NCI-H748 treated with DMSO at 0.1 percent for 48 hours (cell line): ENCODE measurements around the gene GRB2.
A peak's percentile ranks its signal among the peaks of the same experiment; 100 is the strongest.

Experiments used
- DNase-seq: peaks from one replicate; lab custom pipeline; 2025; lab: John Stamatoyannopoulos, UW

Gene GRB2

GRCh38 chr17:75414488-75414887, 9.0 kb upstream of the GRB2 start:
- no peak for DNase-seq

GRCh38 chr17:75412455-75413317, 7.2 kb upstream of the GRB2 start:
- peak; percentile 64 for DNase-seq

GRCh38 chr17:75411328-75412067, 6.0 kb upstream of the GRB2 start:
- DNase-seq = no peak

GRCh38 chr17:75410141-75410540, 4.7 kb upstream of the GRB2 start:
- DNase-seq = no peak

GRCh38 chr17:75407655-75408352, 2.3 kb upstream of the GRB2 start:
- no peak for DNase-seq

- peak; percentile 20 for DNase-seq
Observed at GRCh38 chr17:75406222-75406615, 741 bp upstream of the GRB2 start.

- DNase-seq = peak; percentile 7
Observed at GRCh38 chr17:75404731-75405364, 630 bp downstream of the GRB2 start.

- DNase-seq = peak; percentile 10
Observed at GRCh38 chr17:75404223-75404730, 1.2 kb downstream of the GRB2 start.

GRCh38 chr17:75403131-75403530, 2.3 kb downstream of the GRB2 start:
- no peak for DNase-seq

- no peak for DNase-seq
Observed at GRCh38 chr17:75402026-75402425, 3.5 kb downstream of the GRB2 start.

GRCh38 chr17:75400326-75400939, 5.0 kb downstream of the GRB2 start:
- DNase-seq = no peak

- DNase-seq = no peak
Observed at GRCh38 chr17:75398279-75398678, 7.2 kb downstream of the GRB2 start.

GRCh38 chr17:75397217-75397616, 8.3 kb downstream of the GRB2 start:
- no peak for DNase-seq

- DNase-seq = no peak
Observed at GRCh38 chr17:75396796-75397195, 8.7 kb downstream of the GRB2 start.

- no peak for DNase-seq
Observed at GRCh38 chr17:75396025-75396424, 9.5 kb downstream of the GRB2 start.

GRCh38 chr17:75394332-75394918, 11.1 kb downstream of the GRB2 start:
- DNase-seq = peak; percentile 29

GRCh38 chr17:75393523-75394331, 11.8 kb downstream of the GRB2 start:
- peak; percentile 87 for DNase-seq

- no peak for DNase-seq
Observed at GRCh38 chr17:75392559-75392958, 12.9 kb downstream of the GRB2 start.

GRCh38 chr17:75390982-75391381, 14.5 kb downstream of the GRB2 start:
- no peak for DNase-seq

GRCh38 chr17:75388476-75389030, 16.9 kb downstream of the GRB2 start:
- DNase-seq = no peak
